Left forelimb (tissue), 1 donor: Measurements from ENCODE around the gene ULBP3.
"Not testable (repeated sequence)": the region's sequence is repeated elsewhere in the genome, so short reads cannot be mapped to it uniquely, and the experiment has no call there.

Source experiments
- DNase-seq: peaks from one replicate; pipeline ENCODE4 v3.0.0-alpha.2; 2018; ENCODE audit warnings: low spot score

ULBP3 gene

GRCh38 chr6:150015281-150016001 lies 53.5 kb downstream of the ULBP3 start:
- DNase-seq, result not testable (repeated sequence)

- DNase-seq, result not testable (repeated sequence)
These were observed 54.2 kb downstream of the ULBP3 start for GRCh38 chr6:150014623-150015280.

- not testable (repeated sequence) for DNase-seq
These were observed 54.9 kb downstream of the ULBP3 start for GRCh38 chr6:150013785-150014622.

- not testable (repeated sequence) for DNase-seq
These were observed 55.8 kb downstream of the ULBP3 start for GRCh38 chr6:150012846-150013784.
